Measurements from ENCODE around the gene SCAP.
"Not testable (repeated sequence)": the region's sequence is repeated elsewhere in the genome, so short reads cannot be mapped to it uniquely, and the experiment has no call there.

SCAP gene

GRCh38 chr3:47480267-47480666 lies 4.5 kb upstream of the SCAP start:
- DNase-seq: not testable (repeated sequence)

DNA sequence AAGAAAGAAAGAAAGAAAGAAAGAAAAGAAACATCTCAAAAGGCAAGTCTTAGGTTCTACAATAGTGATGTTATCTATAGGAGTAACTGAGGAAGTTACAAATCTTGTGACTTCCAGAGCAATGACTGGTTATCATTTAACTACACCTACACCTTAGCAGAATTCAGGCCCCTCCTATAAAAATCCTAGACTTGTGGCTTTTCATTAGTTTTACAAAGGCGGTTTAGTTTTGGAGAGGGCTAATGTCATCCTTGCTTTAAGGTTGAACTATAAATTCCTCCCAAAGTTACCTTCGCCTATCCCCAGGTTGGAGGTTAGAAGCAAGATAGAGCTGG lies 4.1 kb upstream of the SCAP start:
- no peak for DNase-seq

- DNase-seq: no peak
These were observed 2.3 kb upstream of the SCAP start for GRCh38 chr3:47478022-47478421.

- no peak for DNase-seq
These were observed 981 bp upstream of the SCAP start for GRCh38 chr3:47476644-47477199.

GRCh38 chr3:47476330-47476626 lies 537 bp upstream of the SCAP start:
- DNase-seq: no peak

DNA sequence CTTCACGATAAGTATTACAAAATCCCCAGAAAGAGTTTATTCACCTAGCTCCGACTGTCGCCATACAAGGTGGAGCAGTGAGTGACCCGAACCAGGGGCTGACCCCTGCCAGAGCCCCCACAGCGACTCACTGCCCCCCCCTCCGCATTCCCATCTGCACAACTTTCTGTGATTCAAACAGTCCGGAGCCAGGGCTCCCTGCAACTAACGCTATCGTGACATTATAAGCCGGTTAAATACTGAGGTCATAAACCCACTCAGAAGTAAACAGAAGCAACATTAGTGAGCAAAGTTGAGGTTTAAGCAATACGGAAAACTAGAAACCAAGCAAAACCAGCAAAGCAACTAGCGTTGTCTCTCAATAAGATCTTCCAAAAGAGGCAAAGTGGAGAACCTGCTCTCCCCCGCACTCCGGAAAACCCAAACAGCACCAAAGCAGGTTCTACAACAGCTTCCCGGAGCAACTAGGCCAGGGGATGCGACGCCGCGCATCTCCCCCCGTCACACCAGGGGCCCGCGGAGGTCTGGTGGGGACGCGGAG lies 642 bp downstream of the SCAP start:
- DNase-seq: no peak

DNA sequence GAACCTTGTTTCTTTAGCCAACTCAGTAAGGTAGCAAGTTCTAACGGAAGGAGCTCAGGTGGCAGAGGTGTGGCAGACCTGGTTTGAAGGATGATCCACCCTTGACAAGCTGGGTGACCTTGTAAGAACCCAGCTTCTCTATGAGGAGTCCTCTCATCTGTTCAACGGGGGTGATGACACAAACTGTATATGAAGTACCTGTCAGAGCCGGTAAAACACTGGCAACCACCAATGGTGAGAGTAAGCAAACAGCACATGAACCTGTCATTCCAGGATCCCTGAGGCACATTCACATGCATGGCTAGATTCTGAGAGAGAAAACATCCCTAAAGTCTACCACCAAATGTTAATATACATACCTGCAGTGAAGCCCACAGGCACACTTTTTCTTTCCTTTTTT lies 2.4 kb downstream of the SCAP start:
- DNase-seq: peak; percentile 9

DNA sequence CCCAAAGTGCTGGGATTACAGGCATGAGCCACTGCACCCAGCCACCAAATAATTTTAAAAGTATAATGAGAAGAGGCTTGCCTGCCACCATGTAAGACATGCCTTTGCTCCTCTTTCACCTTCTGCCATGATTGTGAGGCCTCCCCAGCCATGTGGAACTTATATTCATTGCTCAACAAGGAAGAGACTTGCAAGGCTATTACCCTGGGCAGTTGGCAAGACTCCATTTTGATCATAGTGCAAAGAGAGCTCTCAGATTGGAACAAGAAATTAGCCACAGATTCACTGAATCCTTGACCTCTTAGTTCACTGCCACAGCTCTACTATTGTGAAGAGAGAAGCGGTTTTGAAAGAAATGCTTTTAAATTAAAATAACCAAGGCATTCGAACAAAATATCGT lies 6.1 kb downstream of the SCAP start:
- DNase-seq: no peak

DNA sequence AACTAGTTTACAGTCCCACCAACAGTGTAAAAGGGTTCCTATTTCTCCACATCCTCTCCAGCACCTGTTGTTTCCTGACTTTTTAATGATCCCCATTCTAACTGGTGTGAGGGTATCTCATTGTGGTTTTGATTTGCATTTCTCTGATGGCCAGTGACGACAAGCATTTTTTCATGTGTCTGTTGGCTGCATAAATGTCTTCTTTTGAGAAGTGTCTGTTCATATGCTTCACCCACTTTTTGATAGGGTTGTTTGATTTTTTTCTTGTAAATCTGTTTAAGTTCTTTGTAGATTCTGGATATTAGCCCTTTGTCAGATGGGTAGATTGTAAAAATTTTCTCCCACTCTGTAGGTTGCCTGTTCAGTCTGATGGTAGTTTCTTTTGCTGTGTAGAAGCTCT lies 7.4 kb downstream of the SCAP start:
- not testable (repeated sequence) for DNase-seq

DNA sequence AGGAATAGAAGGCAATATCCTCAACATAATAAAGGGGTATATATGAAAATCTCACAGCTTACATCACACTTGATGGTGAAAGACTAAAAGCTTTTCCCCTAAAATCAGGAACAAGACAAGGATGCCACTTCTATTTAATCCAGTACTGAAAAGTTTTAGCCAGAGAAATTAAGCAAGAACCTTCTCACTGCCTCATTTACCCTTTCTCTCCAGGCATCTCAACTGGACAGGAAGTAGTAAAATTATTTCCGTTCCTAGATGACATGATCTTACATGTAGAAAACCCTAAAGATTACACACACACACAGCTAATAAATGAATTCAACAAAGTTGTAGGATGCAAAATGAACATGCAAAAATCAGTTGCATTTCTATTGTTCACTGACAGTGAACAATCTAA lies 11.2 kb downstream of the SCAP start:
- DNase-seq: no peak

DNA sequence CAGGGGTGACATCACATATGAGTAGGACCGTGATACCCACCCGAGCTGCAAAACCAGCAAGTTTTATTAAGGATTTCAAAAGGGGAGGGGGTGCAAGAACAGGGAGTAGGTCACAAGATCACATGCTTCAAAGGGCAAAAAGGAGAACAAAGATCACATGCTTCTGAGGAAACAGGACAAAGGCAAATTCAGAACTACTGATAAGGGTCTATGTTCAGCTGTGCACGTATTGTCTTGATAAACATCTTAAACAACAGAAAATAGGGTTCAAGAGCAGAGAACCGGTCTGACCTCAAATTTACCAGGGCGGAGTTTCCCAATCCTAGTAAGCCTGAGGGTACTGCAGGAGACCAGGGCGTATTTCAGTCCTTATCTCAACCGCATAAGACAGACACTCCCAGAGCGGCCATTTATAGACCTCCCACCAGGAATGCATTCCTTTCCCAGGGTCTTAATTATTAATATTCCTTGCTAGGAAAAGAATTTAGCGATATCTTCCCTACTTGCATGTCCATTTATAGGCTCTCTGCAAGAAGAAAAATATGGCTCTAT lies 16.1 kb downstream of the SCAP start:
- DNase-seq: not testable (repeated sequence)

DNA sequence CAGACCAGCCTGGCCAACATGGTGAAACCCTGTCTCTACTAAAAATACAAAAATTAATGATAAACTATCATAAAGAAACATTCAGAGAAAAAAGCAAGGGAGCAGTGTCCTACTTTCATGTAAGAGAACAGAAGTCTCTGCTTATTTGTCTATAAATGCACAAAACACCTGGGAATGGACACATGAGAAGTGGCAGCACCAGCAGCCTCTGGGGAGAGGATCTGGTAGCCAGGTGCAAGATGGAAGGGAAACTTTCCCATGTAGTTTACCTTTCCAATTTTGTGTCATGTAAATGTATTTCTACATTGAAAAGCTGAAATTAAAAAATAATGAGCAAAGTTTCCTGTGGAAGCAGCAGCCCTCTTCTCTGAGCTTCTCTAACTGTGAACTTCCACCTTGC lies 18.8 kb downstream of the SCAP start:
- no peak for DNase-seq

DNA sequence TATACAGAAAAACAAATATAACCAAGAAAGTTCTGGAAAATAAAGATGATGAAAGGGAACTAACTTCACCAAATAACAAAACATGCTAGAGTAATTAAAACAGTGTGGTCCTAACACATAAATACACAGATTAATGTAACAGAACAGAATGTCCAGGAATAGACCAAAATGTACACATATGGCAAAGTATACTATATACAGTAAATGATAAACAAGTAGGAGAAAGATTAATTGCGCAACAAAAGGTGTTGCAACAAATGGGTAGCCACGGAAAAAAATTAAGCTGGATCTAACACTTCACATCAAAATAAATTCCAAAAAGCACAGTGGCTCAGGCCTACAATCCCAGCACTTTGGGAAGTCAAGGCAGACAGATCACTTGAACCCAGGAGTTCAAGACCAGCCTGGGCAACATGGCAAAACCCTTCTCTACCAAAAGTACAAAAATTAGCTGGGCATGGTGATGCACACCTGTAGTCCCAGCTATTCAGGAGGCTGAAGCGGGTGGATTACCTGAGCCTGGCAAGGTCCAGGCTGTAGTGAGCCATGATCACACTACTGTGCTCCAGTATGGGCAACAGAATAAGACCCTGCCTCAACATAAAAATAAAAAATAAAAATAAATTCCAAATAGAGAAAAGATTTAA lies 19.8 kb downstream of the SCAP start:
- DNase-seq: no peak

GRCh38 chr3:47452453-47453215 lies 23.1 kb downstream of the SCAP start:
- DNase-seq: no peak

DNA sequence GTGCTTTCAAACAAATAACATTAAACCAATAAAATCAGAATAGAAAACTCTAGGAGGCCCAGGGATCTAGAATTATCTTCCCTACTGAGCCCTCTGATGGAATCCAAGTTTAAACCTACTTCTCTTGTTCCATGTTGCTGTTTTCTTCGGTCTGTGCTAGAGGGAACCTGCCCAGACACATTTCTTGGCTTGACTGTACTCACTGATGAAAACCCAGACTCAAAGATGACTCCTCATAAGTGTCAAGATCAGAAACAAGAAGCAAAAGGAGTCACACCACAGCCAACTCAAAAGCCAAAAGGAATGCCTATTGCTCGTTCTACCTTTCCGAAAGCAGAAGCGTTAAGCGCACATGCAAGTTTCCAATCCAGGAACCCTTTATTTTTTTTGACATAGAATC lies 31.6 kb downstream of the SCAP start:
- no peak for DNase-seq

GRCh38 chr3:47443611-47443995 lies 32.1 kb downstream of the SCAP start:
- DNase-seq: no peak

GRCh38 chr3:47441796-47442551 lies 33.8 kb downstream of the SCAP start:
- DNase-seq: no peak

GRCh38 chr3:47440131-47440530 lies 35.6 kb downstream of the SCAP start:
- no peak for DNase-seq

DNA sequence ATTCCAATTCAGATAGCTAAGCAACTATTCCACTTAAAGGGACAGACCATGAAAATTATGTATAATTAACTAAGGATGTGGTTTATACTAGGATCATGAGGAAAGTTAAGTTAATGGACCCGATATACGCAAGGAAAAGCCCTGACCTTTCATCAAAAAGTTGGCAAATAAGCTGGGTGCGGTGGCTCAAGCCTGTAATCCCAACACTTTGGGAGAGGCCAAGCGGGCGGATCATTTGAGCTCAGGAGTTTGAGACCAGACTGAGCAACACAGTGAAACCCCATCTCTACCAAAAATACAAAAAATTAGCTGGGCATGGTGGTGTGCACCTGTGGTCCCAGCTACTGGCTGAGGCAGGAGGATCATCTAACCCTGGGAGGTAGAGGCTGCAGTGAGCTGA lies 39.6 kb downstream of the SCAP start:
- DNase-seq: no peak

DNA sequence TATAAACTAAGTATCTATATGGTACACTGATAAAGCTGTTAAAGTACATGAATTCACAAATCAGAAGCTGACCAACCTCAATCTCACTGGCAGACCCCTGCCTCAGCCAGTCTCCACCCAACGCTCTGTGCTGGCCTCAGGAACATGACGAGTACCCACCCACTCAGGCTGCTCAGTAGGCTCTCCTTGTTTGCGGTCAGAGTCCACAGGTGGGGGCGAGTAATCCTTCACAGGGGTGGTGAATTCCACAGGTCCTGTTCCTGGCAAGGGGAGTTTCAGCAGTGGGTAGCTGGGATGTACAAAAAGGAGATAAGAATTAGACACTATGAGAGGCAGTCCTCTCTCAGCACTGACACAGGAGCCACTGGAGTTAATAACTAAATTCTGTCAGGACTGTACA lies 40.9 kb downstream of the SCAP start:
- DNase-seq: no peak

DNA sequence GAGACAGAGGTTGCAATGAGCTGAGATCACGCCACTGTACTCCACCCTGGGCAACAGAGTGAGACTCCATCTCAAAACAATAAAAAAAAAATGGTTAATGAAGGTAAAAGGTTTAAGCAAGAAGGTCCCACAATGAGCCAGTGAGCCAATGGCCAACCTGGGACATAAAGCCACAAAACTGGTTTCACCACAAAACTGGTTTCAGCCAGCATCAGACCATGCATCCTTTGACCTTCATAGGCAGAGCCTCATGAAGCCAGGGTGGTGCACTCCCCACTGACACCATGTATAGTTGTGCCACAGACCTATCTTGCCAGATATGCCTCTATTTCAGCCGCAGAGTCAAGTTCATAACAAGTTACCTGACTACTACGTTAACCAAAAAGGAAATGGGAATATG lies 41.9 kb downstream of the SCAP start:
- DNase-seq: no peak

DNA sequence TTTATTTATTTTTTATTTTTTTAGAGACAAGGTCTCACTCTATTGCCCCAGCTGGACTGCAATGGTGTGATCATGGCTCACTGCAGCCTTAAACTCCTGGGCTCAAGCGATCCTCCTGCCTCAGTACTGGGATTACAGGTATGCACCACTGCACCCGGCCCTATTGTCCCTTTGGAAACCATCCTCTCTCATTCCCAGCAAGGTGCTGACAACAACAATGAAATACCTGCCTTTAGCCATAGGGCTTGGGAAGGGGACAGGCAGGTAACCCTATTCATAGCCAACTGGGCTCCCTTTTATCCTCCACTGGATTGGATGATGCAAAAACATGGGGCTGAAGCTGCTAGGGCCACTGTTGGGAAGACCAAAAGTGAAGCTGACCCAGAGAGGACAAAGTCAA lies 43.1 kb downstream of the SCAP start:
- DNase-seq: no peak

DNA sequence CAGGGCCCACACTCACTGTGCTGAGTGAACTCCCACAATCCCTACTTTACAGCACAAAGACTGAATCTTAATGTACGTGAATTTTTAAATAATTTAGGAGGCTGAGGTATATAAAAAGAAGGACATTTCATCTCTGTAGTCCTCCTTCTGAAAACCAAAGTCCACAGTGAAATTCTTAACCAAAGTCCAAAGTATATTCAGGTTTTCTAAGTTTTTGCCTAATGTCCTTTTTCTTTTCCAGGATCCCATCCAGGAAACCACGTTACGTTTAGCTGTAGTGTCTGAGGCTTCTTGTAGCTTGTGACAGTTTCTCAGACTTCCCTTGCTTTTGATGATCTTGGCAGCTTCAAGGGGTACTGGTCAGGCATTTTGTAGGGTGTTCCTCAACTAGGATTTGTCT lies 44.5 kb downstream of the SCAP start:
- no peak for DNase-seq

GRCh38 chr3:47430606-47431005 lies 45.1 kb downstream of the SCAP start:
- no peak for DNase-seq

Data from NCI-H2029 treated with DMSO at 0.1 percent for 48 hours (cell line).